GM18909 (cell line): Measurements from ENCODE around the gene PMEL.
A peak's percentile ranks its signal among the peaks of the same experiment; 100 is the strongest.

Source experiments
- ATAC-seq: cut with Tn5 transposase; IDR thresholded peaks from one replicate; pipeline ENCODE4 v1.9.1; 2021; ENCODE audit warnings: mild to moderate bottlenecking; ENCODE audit not compliant: unreplicated experiment, poor library complexity

Gene PMEL

GRCh38 chr12:55946553-55946952 is 19.3 kb downstream of the PMEL start:
- no peak for ATAC-seq

- ATAC-seq, result no peak
These were observed 23.2 kb downstream of the PMEL start for GRCh38 chr12:55942577-55943136.

GRCh38 chr12:55942055-55942454 is 23.8 kb downstream of the PMEL start:
- no peak for ATAC-seq

GRCh38 chr12:55940065-55940732 is 25.6 kb downstream of the PMEL start:
- peak; percentile 95 for ATAC-seq

- ATAC-seq, result no peak
These were observed 26.9 kb downstream of the PMEL start for GRCh38 chr12:55938826-55939501.

- no peak for ATAC-seq
These were observed 27.9 kb downstream of the PMEL start for GRCh38 chr12:55937981-55938380.

GRCh38 chr12:55935738-55936151 is 30.1 kb downstream of the PMEL start:
- ATAC-seq, result no peak

- ATAC-seq, result no peak
These were observed 31.1 kb downstream of the PMEL start for GRCh38 chr12:55934773-55935172.

GRCh38 chr12:55933799-55934742 is 31.8 kb downstream of the PMEL start:
- ATAC-seq, result no peak

GRCh38 chr12:55933169-55933798 is 32.6 kb downstream of the PMEL start:
- ATAC-seq, result no peak

GRCh38 chr12:55932551-55932910 is 33.3 kb downstream of the PMEL start:
- ATAC-seq, result no peak

- ATAC-seq, result no peak
These were observed 33.9 kb downstream of the PMEL start for GRCh38 chr12:55931780-55932550.

GRCh38 chr12:55931317-55931779 is 34.5 kb downstream of the PMEL start:
- no peak for ATAC-seq

- peak; percentile 13 for ATAC-seq
These were observed 35.0 kb downstream of the PMEL start, which contains the start of gene DGKA for GRCh38 chr12:55930771-55931316. Gene DGKA (plus strand): TSS chr12:55931162. CDS start chr12:55936504, 5,342 bp downstream.

GRCh38 chr12:55929306-55929791 is 36.5 kb downstream of the PMEL start:
- peak; percentile 49 for ATAC-seq

GRCh38 chr12:55927588-55928502 is 38.0 kb downstream of the PMEL start, which contains the start of gene PYM1:
Gene PYM1 (minus strand): TSS chr12:55927894. CDS start chr12:55927761, 133 bp downstream.
- peak; percentile 46 for ATAC-seq

- peak; percentile 45 for ATAC-seq
These were observed 38.9 kb downstream of the PMEL start for GRCh38 chr12:55926738-55927587.
